ENCODE results near the gene RABL6.

DNA sequence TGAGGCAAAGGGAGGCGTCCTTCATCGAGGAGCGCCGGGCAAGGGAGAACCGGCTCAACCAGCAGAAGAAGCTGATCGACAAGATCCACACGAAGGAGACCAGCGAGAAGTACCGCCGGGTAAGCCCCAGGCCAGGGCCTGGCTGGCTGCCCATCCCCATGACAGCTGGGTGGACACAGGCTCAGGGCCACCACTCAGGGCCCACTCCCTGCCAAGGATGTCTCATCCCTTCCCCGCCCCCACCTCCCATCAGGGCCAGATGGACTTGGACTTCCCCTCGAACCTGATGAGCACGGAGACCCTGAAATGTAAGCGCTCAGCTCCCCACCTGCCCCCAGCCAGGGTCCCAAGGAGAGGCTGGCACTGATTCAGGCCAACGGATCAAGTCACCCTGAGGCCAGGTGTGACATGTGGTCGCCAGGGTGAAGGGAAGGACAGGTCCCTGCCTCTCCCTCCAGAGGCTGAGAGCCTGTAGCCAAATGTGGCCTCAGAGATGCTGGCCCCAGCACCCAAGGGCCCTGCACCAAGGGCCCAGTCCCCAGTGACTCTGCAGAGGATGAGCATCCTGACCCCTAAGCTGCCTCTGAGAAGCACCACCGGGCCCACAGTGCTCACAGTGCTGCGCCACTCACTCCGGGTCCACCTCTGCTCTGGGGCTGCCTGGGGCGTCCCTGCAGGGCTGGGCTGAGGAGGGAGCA is 3.1 kb upstream of the RABL6 start:
- TF ChIP-seq YY1 (tag by site-specific recombination; IDR thresholded peaks at IDR 0.05): no peak
- TF ChIP-seq ZNF26 (tag by site-specific recombination; IDR thresholded peaks at IDR 0.05): no peak
- no peak for TF ChIP-seq ZBTB48 (tag by site-specific recombination; IDR thresholded peaks at IDR 0.05)
- TF ChIP-seq, protein P1, sequence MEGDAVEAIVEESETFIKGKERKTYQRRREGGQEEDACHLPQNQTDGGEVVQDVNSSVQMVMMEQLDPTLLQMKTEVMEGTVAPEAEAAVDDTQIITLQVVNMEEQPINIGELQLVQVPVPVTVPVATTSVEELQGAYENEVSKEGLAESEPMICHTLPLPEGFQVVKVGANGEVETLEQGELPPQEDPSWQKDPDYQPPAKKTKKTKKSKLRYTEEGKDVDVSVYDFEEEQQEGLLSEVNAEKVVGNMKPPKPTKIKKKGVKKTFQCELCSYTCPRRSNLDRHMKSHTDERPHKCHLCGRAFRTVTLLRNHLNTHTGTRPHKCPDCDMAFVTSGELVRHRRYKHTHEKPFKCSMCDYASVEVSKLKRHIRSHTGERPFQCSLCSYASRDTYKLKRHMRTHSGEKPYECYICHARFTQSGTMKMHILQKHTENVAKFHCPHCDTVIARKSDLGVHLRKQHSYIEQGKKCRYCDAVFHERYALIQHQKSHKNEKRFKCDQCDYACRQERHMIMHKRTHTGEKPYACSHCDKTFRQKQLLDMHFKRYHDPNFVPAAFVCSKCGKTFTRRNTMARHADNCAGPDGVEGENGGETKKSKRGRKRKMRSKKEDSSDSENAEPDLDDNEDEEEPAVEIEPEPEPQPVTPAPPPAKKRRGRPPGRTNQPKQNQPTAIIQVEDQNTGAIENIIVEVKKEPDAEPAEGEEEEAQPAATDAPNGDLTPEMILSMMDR (tag by site-specific recombination; IDR thresholded peaks at IDR 0.05): no peak
- no peak for TF ChIP-seq KLF10 (tag by site-specific recombination; IDR thresholded peaks at IDR 0.05)
- TF ChIP-seq YY2 (tag by site-specific recombination; IDR thresholded peaks at IDR 0.05): no peak
- no peak for TF ChIP-seq ZNF707 (tag by site-specific recombination; IDR thresholded peaks at IDR 0.05)
- TF ChIP-seq, protein P2, sequence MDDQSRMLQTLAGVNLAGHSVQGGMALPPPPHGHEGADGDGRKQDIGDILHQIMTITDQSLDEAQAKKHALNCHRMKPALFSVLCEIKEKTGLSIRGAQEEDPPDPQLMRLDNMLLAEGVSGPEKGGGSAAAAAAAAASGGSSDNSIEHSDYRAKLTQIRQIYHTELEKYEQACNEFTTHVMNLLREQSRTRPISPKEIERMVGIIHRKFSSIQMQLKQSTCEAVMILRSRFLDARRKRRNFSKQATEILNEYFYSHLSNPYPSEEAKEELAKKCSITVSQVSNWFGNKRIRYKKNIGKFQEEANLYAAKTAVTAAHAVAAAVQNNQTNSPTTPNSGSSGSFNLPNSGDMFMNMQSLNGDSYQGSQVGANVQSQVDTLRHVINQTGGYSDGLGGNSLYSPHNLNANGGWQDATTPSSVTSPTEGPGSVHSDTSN (CRISPR knock-in tag; IDR thresholded peaks at IDR 0.05): no peak
- TF ChIP-seq ZNF677 (tag by site-specific recombination; IDR thresholded peaks at IDR 0.05): no peak
- TF ChIP-seq, protein P3, sequence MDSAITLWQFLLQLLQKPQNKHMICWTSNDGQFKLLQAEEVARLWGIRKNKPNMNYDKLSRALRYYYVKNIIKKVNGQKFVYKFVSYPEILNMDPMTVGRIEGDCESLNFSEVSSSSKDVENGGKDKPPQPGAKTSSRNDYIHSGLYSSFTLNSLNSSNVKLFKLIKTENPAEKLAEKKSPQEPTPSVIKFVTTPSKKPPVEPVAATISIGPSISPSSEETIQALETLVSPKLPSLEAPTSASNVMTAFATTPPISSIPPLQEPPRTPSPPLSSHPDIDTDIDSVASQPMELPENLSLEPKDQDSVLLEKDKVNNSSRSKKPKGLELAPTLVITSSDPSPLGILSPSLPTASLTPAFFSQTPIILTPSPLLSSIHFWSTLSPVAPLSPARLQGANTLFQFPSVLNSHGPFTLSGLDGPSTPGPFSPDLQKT (IDR thresholded peaks at IDR 0.05; ENCODE audit: borderline replicate concordance, low read depth, low read length): no peak
- no peak for TF ChIP-seq ZNF513 (tag by site-specific recombination; IDR thresholded peaks at IDR 0.05)
- TF ChIP-seq REST (tag by site-specific recombination; IDR thresholded peaks at IDR 0.05): no peak
- TF ChIP-seq TCF7L2 (IDR thresholded peaks at IDR 0.05; ENCODE audit: borderline replicate concordance, low read depth, low read length): no peak
